ENCODE measurements around the gene CEP128.

CEP128 gene

GRCh38 chr14:80751285-80751684, 190.3 kb downstream of the CEP128 start:
- H2AFZ ChIP-seq (ENCODE audit: low read depth, low read length) = no peak overlapping the region

GRCh38 chr14:80726211-80726610, 215.3 kb downstream of the CEP128 start:
- Histone ChIP-seq H3K27ac (ENCODE audit: low read length) (no peak overlapping the region), H3K79me2 (ENCODE audit: low read length) (no peaks in the 10 kb centered on the region), H3K4me3 (ENCODE audit: low read length) (no peak overlapping the region), H3K9ac (ENCODE audit: low read length) (no peak overlapping the region), H3K36me3 (replicated peaks; ENCODE audit: low read depth, low read length) (no peaks in the 10 kb centered on the region), H3K4me1 (ENCODE audit: low read length) (no peaks in the 10 kb centered on the region), H3K9me3 (ENCODE audit: insufficient read depth, low read length) (no peaks in the 10 kb centered on the region), H4K20me1 (ENCODE audit: insufficient read depth, low read length) (no peaks in the 10 kb centered on the region), H2AFZ (ENCODE audit: low read depth, low read length) (no peak overlapping the region), H3K27me3 (ENCODE audit: low read depth, low read length) (no peaks in the 10 kb centered on the region), H3K4me2 (ENCODE audit: low read length) (no peak overlapping the region)
- TF ChIP-seq CTCF (IDR thresholded peaks at IDR 0.05; ENCODE audit: low read depth, low read length) (no peak), EZH2phosphoT487 (IDR thresholded peaks at IDR 0.05; ENCODE audit: low read depth) (no peak)

More at GRCh38 chr14:80751285-80751684, 190.3 kb downstream of the CEP128 start:
- H4K20me1 ChIP-seq (ENCODE audit: insufficient read depth, low read length) = no peaks in the 10 kb centered on the region
- no peak for TF ChIP-seq EZH2phosphoT487 (IDR thresholded peaks at IDR 0.05; ENCODE audit: low read depth)
- TF ChIP-seq CTCF (IDR thresholded peaks at IDR 0.05; ENCODE audit: low read depth, low read length) = no peak
- H3K9me3 ChIP-seq (ENCODE audit: insufficient read depth, low read length) = no peaks in the 10 kb centered on the region
- no peak overlapping the region for H3K9ac ChIP-seq (ENCODE audit: low read length)
- no peaks in the 10 kb centered on the region for H3K27me3 ChIP-seq (ENCODE audit: low read depth, low read length)
- no peak overlapping the region for H3K27ac ChIP-seq (ENCODE audit: low read length)
- peaks cover 4% of the 10 kb centered on the region for H3K36me3 ChIP-seq (replicated peaks; ENCODE audit: low read depth, low read length)
- no peak overlapping the region for H3K4me2 ChIP-seq (ENCODE audit: low read length)
- H3K4me3 ChIP-seq (ENCODE audit: low read length) = no peak overlapping the region
- H3K79me2 ChIP-seq (ENCODE audit: low read length) = no peaks in the 10 kb centered on the region
- H3K4me1 ChIP-seq (ENCODE audit: low read length) = no peaks in the 10 kb centered on the region

GRCh38 chr14:80718940-80719339, 222.6 kb downstream of the CEP128 start:
- Histone ChIP-seq H3K27ac (ENCODE audit: low read length) (no peak overlapping the region), H2AFZ (ENCODE audit: low read depth, low read length) (no peak overlapping the region)

GRCh38 chr14:80714474-80714873, 227.1 kb downstream of the CEP128 start:
- no peaks in the 10 kb centered on the region for H3K79me2 ChIP-seq (ENCODE audit: low read length)
- H3K4me1 ChIP-seq (ENCODE audit: low read length) = no peaks in the 10 kb centered on the region
- H3K4me2 ChIP-seq (ENCODE audit: low read length) = no peak overlapping the region
- TF ChIP-seq CTCF (IDR thresholded peaks at IDR 0.05; ENCODE audit: low read depth, low read length) (no peak), EZH2phosphoT487 (IDR thresholded peaks at IDR 0.05; ENCODE audit: low read depth) (no peak)
- no peaks in the 10 kb centered on the region for H3K27me3 ChIP-seq (ENCODE audit: low read depth, low read length)
- H3K36me3 ChIP-seq (replicated peaks; ENCODE audit: low read depth, low read length) = no peaks in the 10 kb centered on the region
- no peak overlapping the region for H2AFZ ChIP-seq (ENCODE audit: low read depth, low read length)
- no peaks in the 10 kb centered on the region for H4K20me1 ChIP-seq (ENCODE audit: insufficient read depth, low read length)
- no peak overlapping the region for H3K27ac ChIP-seq (ENCODE audit: low read length)
- H3K9ac ChIP-seq (ENCODE audit: low read length) = no peak overlapping the region
- H3K9me3 ChIP-seq (ENCODE audit: insufficient read depth, low read length) = no peaks in the 10 kb centered on the region
- H3K4me3 ChIP-seq (ENCODE audit: low read length) = no peak overlapping the region

More at GRCh38 chr14:80718940-80719339, 222.6 kb downstream of the CEP128 start:
- Histone ChIP-seq H3K36me3 (replicated peaks; ENCODE audit: low read depth, low read length) (no peaks in the 10 kb centered on the region), H3K9me3 (ENCODE audit: insufficient read depth, low read length) (no peaks in the 10 kb centered on the region), H3K27me3 (ENCODE audit: low read depth, low read length) (no peaks in the 10 kb centered on the region), H4K20me1 (ENCODE audit: insufficient read depth, low read length) (no peaks in the 10 kb centered on the region), H3K79me2 (ENCODE audit: low read length) (no peaks in the 10 kb centered on the region), H3K9ac (ENCODE audit: low read length) (no peak overlapping the region), H3K4me1 (ENCODE audit: low read length) (no peaks in the 10 kb centered on the region), H3K4me3 (ENCODE audit: low read length) (no peak overlapping the region), H3K4me2 (ENCODE audit: low read length) (no peak overlapping the region)
- TF ChIP-seq CTCF (IDR thresholded peaks at IDR 0.05; ENCODE audit: low read depth, low read length) (no peak), EZH2phosphoT487 (IDR thresholded peaks at IDR 0.05; ENCODE audit: low read depth) (no peak)
